ENCODE data around the gene ANGPTL2.
"Not testable (repeated sequence)": the region's sequence is repeated elsewhere in the genome, so short reads cannot be mapped to it uniquely, and the experiment has no call there.

Gene ANGPTL2

GRCh38 chr9:127122176-127123063 lies at the start of gene ANGPTL2:
Gene ANGPTL2, minus strand, starts transcription at chr9:127122635. Its CDS starts 13,904 bp downstream, at chr9:127108731.
- peak; percentile 79 for DNase-seq (ENCODE audit: low read depth, low spot score)

GRCh38 chr9:127171348-127171747 lies 48.9 kb upstream of the ANGPTL2 start:
- not testable (repeated sequence) for DNase-seq (ENCODE audit: low read depth, low spot score)

GRCh38 chr9:127170652-127171051 lies 48.2 kb upstream of the ANGPTL2 start:
- DNase-seq (ENCODE audit: low read depth, low spot score) = no peak

GRCh38 chr9:127170103-127170502 lies 47.7 kb upstream of the ANGPTL2 start:
- DNase-seq (ENCODE audit: low read depth, low spot score) = no peak

- DNase-seq (ENCODE audit: low read depth, low spot score) = no peak
Observed at GRCh38 chr9:127169575-127169883, 47.1 kb upstream of the ANGPTL2 start.

GRCh38 chr9:127168756-127169574 lies 46.5 kb upstream of the ANGPTL2 start:
- DNase-seq (ENCODE audit: low read depth, low spot score) = peak; percentile 89

GRCh38 chr9:127167560-127168326 lies 45.3 kb upstream of the ANGPTL2 start:
- no peak for DNase-seq (ENCODE audit: low read depth, low spot score)

GRCh38 chr9:127166651-127167524 lies 44.5 kb upstream of the ANGPTL2 start:
- DNase-seq (ENCODE audit: low read depth, low spot score) = no peak

- DNase-seq (ENCODE audit: low read depth, low spot score) = no peak
Observed at GRCh38 chr9:127166111-127166510, 43.7 kb upstream of the ANGPTL2 start.

GRCh38 chr9:127165116-127165515 lies 42.7 kb upstream of the ANGPTL2 start:
- no peak for DNase-seq (ENCODE audit: low read depth, low spot score)

- DNase-seq (ENCODE audit: low read depth, low spot score) = no peak
Observed at GRCh38 chr9:127163409-127163808, 41.0 kb upstream of the ANGPTL2 start.

GRCh38 chr9:127162864-127163365 lies 40.5 kb upstream of the ANGPTL2 start:
- no peak for DNase-seq (ENCODE audit: low read depth, low spot score)

- no peak for DNase-seq (ENCODE audit: low read depth, low spot score)
Observed at GRCh38 chr9:127162046-127162863, 39.8 kb upstream of the ANGPTL2 start.

GRCh38 chr9:127161081-127161624 lies 38.7 kb upstream of the ANGPTL2 start:
- no peak for DNase-seq (ENCODE audit: low read depth, low spot score)

- no peak for DNase-seq (ENCODE audit: low read depth, low spot score)
Observed at GRCh38 chr9:127159949-127160610, 37.6 kb upstream of the ANGPTL2 start.

GRCh38 chr9:127159325-127159801 lies 36.9 kb upstream of the ANGPTL2 start:
- no peak for DNase-seq (ENCODE audit: low read depth, low spot score)

- DNase-seq (ENCODE audit: low read depth, low spot score) = no peak
Observed at GRCh38 chr9:127158786-127159324, 36.4 kb upstream of the ANGPTL2 start.

- no peak for DNase-seq (ENCODE audit: low read depth, low spot score)
Observed at GRCh38 chr9:127155314-127155960, 33.0 kb upstream of the ANGPTL2 start.

All from smooth muscle cell of the brain vasculature (primary cell).